Hair follicular keratinocyte (primary cell): ENCODE measurements around the gene LCE1B. TPM values are rescaled to one million over a fixed set of nuclear protein-coding genes. Genes with fewer than 3 reads are reported as not detected.

Source experiments
- total RNA-seq: library from RNA; depleted of rRNA; stranded (reverse); fragments of >200 nt; gene quantifications from 2 replicates; pipeline ENCODE4 v1.2.3, GENCODE V29; 2015

Gene LCE1B, protein sequence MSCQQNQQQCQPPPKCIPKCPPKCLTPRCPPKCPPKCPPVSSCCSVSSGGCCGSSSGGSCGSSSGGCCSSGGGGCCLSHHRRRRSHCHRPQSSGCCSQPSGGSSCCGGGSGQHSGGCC
- total RNA-seq = 0.11 TPM in 1 of 2 replicates, not detected in the other

DNA sequence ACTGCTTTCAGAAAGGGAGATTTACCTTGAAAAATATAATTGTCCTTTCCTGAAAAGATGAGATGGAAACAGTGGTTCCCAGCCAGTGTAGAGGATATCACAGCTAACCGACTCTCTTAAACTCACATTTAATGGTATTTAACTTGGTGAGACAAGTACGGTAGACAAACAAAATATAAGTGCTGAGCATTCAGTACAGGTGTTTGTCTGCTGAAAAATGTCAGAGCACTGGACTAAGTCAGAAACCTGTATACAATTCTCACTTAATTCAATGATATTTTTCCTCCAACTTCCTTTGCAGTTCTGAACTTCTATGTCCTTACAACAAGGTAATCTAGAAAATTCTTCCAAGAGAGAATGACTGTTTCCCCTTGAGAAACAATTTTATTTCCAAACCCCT is at the start of gene LCE1B:
Gene LCE1B (plus strand): TSS at position 301 of the 400 bp plus-strand sequence. CDS start 476 bp downstream, outside the sequence.

DNA sequence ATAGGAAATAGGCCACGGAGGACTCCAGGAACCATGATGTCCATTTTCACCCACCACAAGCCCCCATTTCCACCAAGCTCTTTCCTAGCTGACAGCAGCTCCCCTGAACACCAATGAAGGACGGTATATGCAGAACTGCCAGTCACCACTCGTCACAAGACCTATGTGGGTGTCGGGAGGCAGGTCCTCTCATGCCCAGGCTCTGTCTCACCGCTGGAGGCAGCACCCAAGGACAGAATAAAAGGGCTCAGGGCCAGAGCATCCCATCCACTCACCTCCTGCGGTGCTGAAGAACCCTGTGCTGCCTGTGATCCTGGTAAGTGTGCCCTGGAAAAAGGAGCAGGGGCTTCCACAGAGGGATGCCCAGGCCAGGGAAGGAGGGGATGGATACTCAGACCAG is 36.9 kb upstream of the LCE1B start, which contains the start of gene LCE1F:
Gene LCE1F (plus strand): TSS at position 266 of the 400 bp plus-strand sequence. CDS start 1,232 bp downstream, outside the sequence.

DNA sequence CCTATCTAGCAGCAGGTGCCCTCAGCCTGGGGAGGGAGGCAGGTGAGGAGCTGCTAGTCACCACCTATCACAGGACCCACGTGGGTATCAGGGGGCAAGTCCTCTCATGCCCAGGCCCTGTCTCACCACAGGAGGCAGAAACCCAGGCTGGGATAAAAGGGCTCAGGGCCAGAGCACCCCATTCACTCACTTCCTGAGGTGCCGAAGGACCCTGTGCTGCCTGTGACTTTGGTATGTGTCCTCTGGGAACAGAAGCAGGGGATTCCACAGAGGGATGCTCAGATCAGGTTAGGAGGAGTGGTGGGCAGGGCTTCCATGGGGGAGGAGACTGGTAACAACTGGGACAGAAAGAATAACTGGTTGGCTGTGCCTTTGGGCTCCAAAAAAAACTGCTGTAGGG is 25.7 kb upstream of the LCE1B start, which contains the start of gene LCE1E:
Gene LCE1E (plus strand): TSS at position 181 of the 400 bp plus-strand sequence. CDS start 1,043 bp downstream, outside the sequence.

DNA sequence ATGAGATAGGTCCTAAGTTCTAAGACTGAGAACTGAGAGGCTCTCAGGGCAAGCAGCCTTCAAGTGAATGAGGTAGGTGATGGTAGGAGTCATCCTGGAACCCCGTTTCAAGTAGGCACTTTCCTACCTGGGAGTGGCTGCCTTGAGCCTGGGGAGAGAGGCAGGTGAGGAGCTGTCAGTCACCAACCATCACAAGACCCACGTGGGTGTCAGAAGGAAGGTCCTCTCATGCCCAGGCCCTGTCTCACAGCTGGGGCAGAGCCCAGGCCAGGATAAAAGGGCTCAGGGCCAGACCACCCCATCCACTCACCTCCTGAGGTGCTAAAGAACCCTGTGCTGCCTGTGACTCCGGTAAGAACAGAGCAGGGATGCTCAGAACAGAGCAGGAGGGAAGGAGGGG is 15.3 kb upstream of the LCE1B start, which contains the start of gene LCE1D:
Gene LCE1D (plus strand): TSS at position 301 of the 400 bp plus-strand sequence. CDS start 1,074 bp downstream, outside the sequence.

DNA sequence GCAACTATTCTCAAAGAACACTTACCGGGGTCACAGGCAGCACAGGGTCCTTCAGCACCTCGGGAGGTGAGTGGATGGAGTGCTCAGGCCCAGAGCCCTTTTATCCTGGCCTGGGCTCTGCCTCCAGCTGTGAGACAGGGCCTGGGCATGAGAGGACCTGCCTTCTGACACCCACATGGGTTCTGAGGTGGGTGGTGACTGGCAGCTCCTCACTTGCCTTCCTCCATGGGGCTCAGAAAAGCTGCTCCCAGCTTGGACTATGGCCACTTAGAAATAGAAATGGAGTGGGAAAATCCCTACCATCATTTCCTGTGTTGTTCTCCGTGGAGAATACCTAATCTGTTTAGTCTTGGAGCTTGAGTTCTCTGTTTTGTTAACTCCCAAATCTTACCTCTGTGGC is 5.2 kb upstream of the LCE1B start, which contains the start of gene LCE1C:
Gene LCE1C (minus strand): TSS at position 76 of the 400 bp plus-strand sequence. CDS start 1,173 bp downstream, outside the sequence.

DNA sequence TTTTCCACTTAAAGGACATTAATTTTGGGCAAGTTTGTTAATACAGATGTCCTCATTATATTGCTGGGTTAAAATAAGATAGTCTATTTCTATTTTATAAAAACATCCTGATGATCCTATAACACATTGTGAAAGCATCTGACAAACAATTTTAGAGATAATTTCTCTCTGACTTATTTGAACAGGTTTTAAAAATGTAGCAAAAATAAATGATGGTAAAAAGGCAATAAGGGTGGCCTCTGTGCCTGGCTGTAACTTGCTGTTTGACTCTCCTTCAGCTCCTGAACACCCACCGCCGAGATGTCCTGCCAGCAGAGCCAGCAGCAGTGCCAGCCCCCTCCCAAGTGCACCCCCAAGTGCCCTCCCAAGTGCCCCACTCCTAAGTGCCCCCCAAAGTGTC is 15.4 kb downstream of the LCE1B start, which contains the start of gene LCE1A:
Gene LCE1A (plus strand): TSS at position 301 of the 400 bp plus-strand sequence. CDS start 0 bp downstream, at position 301.

DNA sequence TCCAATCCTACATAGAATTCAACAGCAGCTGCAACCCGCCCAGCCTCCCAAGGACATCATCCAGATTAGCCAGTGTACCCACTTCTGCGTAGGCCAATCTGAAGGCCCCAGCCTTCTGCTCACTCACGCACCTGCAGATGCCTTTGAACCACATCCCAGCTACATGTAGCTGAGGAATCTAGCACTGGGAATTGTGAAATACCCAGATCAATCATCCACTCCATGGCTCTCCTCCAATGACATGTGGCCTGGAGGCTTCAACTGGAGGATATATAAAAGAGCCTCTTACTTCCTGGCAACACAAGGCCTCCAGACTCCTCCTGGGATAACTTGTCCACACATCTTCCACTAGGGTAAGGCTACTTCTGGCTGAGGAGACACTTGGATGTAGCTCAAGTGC is 30.8 kb downstream of the LCE1B start, which contains the start of gene LCE6A:
Gene LCE6A (plus strand): TSS at position 301 of the 400 bp plus-strand sequence. CDS start 665 bp downstream, outside the sequence.

DNA sequence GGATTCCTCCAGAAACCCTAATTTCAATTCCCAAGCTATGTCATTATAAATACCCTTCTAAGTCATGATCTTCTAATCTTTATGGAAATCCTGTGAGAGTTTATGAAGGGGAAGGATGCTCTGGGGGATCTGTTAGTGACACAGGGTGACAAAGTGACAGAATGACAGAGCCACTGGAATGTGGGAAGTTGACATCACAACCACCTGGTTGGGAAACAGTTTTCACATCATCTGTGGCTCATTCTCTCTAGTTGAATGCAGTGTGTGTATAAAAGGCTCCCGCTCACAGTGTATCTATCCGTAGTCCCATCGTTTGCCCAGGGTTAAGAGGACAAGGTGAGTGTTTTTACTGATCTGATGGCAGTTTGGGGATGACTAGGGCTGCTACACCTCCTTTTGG is 47.9 kb downstream of the LCE1B start, which contains the start of gene LCE7A:
Gene LCE7A (plus strand): TSS at position 301 of the 400 bp plus-strand sequence. CDS start 702 bp downstream, outside the sequence.

Other genes with a start within 250 kb of the LCE1B start
- gene LCE3E, start 245.2 kb upstream of the LCE1B start, total RNA-seq = 0.68 and 1.6 TPM in 2 replicates
- gene LCE3D, start 231.5 kb upstream of the LCE1B start, total RNA-seq = 6.0 TPM in 1 of 2 replicates, not detected in the other
- not detected in 2 replicates for gene LCE3C, start 211.7 kb upstream of the LCE1B start, total RNA-seq
- not detected in 2 replicates for gene LCE3B, start 198.2 kb upstream of the LCE1B start, total RNA-seq
- not detected in 2 replicates for gene LCE3A, start 188.9 kb upstream of the LCE1B start, total RNA-seq
- gene LCE2D, start 148.6 kb upstream of the LCE1B start, total RNA-seq = not detected in 2 replicates
- not detected in 2 replicates for gene LCE2C, start 136.7 kb upstream of the LCE1B start, total RNA-seq
- not detected in 2 replicates for gene LCE2B, start 125.8 kb upstream of the LCE1B start, total RNA-seq
- gene LCE2A, start 113.6 kb upstream of the LCE1B start, total RNA-seq = not detected in 2 replicates
- gene LCE4A, start 103.8 kb upstream of the LCE1B start, total RNA-seq = not detected in 2 replicates
- 0.04 TPM in 1 of 2 replicates, not detected in the other for gene KPRP, start 53.9 kb upstream of the LCE1B start, total RNA-seq
- gene LCE1F, start 36.8 kb upstream of the LCE1B start, total RNA-seq = not detected in 2 replicates
- 0.91 TPM in 1 of 2 replicates, not detected in the other for gene LCE1E, start 25.7 kb upstream of the LCE1B start, total RNA-seq
- gene LCE1D, start 15.2 kb upstream of the LCE1B start, total RNA-seq = not detected in 2 replicates
- 1.1 and 9.9 TPM in 2 replicates for gene LCE1C, start 5.3 kb upstream of the LCE1B start, total RNA-seq
- gene LCE1A, start 15.5 kb downstream of the LCE1B start, total RNA-seq = 2.9 TPM in 1 of 2 replicates, not detected in the other
- gene LCE6A, start 30.9 kb downstream of the LCE1B start, total RNA-seq = not detected in 2 replicates
- not detected in 2 replicates for gene LCE7A, start 48.0 kb downstream of the LCE1B start, total RNA-seq
- gene SMCP, start 66.4 kb downstream of the LCE1B start, total RNA-seq = not detected in 2 replicates
- 5.2 and 10.2 TPM in 2 replicates for gene IVL, start 96.6 kb downstream of the LCE1B start, total RNA-seq
- gene SPRR5, start 135.2 kb downstream of the LCE1B start, total RNA-seq = 0.31 TPM in 1 of 2 replicates, not detected in the other
- not detected in 2 replicates for gene SPRR4, start 158.7 kb downstream of the LCE1B start, total RNA-seq
- gene SPRR1A, start 172.1 kb downstream of the LCE1B start, total RNA-seq = not detected in 2 replicates
- gene SPRR3, start 189.8 kb downstream of the LCE1B start, total RNA-seq = 0.61 and 0.70 TPM in 2 replicates
- gene SPRR1B, start 219.2 kb downstream of the LCE1B start, total RNA-seq = 31.1 and 43.3 TPM in 2 replicates
- gene SPRR2D, start 229.1 kb downstream of the LCE1B start, total RNA-seq = 1.1 and 1.2 TPM in 2 replicates
- 0.39 and 0.87 TPM in 2 replicates for gene SPRR2A, start 245.5 kb downstream of the LCE1B start, total RNA-seq